Measurements from ENCODE around the gene C2CD3.
"Not testable (repeated sequence)": the region's sequence is repeated elsewhere in the genome, so short reads cannot be mapped to it uniquely, and the experiment has no call there.

The C2CD3 gene

GRCh38 chr11:74063628-74064027 is 107.2 kb downstream of the C2CD3 start:
- DNase-seq (ENCODE audit: low spot score), result not testable (repeated sequence)

DNA sequence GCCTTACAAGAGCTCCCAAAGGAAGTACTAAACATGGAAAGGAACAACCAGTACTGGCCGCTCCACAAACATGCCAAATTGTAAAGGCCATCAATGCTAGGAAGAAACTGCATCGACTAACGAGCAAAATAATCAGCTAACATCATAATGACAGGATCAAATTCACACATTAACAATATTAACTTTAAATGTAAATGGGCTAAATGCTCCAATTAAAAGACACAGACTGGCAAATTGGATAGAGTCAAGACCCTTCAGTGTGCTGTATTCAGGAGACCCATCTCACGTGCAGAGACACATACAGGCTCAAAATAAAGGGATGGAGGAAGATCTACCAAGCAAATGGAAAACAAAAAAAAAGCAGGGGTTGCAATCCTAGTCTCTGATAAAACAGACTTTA is 109.2 kb downstream of the C2CD3 start:
- not testable (repeated sequence) for DNase-seq (ENCODE audit: low spot score)

DNA sequence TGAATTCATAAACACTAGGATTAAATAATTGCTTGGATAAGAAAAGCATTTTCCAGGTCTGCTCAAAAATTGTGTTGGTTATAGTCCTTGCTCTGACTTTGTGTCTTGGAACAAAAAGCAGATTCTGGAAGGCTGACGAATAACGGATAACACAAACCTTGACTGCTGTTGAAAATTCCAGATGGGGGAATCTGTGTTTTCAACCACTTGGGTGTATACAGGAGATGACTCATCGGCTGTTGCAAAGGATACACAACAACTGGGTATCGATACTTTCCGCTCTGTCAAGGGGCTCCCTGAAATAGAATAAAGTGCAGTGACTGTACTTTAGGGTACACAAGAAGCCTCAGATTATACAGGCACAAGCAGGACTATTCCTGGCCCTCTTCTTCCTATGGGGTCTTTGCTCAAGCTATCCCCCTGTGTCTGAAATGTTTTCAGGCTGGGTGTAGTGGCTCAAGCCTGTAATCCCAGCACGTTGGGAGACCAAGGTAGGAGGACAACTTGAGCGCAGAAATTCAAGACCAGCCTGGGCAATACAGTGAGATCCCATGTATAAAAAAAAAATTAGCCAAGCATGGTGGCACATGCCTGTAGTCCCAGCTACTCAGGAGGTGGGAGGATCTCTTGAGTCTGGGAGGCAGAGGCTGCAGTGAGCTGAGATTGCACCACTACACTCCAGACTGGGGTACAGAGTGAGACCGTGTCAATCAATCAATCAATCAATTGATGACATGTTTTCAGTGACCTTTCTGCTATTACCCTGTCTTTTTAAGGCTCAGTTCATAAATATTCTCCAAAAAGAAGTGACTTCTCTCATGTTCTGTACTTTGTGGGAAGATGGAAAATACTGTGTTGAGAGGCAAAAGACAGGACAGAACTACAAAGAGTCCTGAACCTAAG is 113.3 kb downstream of the C2CD3 start:
- peak; percentile 16 for DNase-seq (ENCODE audit: low spot score)

DNA sequence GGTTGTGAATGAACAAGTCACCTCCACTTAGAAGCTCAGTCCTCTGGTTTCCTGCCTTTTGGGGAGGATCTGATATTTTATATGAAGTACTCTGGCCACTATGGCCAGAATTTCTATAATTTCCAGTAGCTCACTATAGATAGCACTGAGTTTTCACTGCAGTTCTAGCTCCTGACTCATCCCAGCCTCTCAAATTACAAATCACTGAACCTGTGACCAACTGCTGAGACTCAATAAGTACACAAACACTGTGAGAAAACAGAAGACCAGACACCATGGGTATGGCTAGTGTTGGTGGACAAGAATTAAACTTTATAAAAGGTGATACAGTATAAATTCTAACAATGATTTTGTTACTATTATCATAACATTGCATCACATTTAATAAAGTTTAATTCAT is 114.9 kb downstream of the C2CD3 start:
- peak; percentile 60 for DNase-seq (ENCODE audit: low spot score)

DNA sequence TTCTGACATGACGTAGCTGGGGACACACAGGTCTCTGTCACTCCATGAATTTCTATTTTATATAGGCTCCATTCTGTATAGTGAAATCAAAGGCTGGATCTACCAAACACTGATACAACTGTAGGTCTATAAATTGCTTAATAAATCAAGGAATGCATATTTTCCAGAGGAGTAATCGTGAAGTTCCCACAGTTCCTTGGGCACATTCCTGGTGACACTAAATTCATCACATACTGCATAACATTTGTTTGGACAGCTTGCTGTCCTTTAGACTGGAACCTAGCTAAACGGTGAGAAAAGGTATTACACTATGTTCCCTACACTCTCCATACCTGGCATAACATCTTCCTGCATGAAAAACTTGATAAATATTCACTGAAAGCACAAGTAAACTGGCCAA is 120.3 kb downstream of the C2CD3 start:
- DNase-seq (ENCODE audit: low spot score), result no peak

DNA sequence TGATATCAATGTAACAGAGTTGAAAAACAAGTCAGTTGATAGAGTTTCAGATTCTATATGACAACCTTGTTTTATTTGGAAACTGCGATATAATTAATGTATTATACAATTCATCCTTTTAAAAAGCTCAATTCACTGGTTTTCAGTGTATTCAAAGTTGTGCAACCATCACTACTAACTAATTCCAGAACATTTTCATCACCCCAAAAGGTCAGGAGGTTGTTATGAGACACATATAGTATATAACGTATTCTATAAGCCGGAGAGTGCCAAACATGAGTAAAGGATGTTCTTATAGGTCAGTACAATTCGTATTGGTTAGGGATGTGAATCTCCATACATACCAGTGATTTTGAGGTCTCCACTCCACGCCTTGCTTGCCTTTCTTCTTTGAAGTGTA is 121.8 kb downstream of the C2CD3 start:
- no peak for DNase-seq (ENCODE audit: low spot score)

GRCh38 chr11:74044538-74044937 is 126.3 kb downstream of the C2CD3 start:
- DNase-seq (ENCODE audit: low spot score), result no peak

GRCh38 chr11:74043450-74043849 is 127.4 kb downstream of the C2CD3 start:
- no peak for DNase-seq (ENCODE audit: low spot score)

DNA sequence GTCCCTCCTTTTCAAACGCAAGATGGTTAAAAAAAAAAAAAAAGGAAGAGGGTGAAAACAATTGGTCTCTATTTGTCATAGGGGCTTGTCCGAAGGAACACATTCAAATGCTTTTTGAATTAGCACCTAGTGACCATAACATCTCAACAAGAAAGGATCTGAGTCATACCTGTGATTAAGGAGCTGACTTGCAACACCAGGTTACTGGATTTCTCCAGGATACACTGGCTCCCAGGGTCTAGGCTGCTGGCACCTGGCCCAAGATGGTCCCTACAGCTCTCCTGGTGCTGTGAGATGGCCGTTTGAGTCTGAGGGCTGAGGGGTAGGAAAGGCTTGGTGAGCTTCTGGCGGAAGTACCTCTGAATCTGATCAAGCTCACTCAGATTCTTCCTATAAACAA is 133.5 kb downstream of the C2CD3 start:
- DNase-seq (ENCODE audit: low spot score), result no peak

GRCh38 chr11:74035264-74035663 is 135.5 kb downstream of the C2CD3 start:
- no peak for DNase-seq (ENCODE audit: low spot score)

GRCh38 chr11:74033046-74033445 is 137.8 kb downstream of the C2CD3 start:
- DNase-seq (ENCODE audit: low spot score), result no peak

GRCh38 chr11:74030723-74031676 is 139.8 kb downstream of the C2CD3 start:
- no peak for DNase-seq (ENCODE audit: low spot score)

DNA sequence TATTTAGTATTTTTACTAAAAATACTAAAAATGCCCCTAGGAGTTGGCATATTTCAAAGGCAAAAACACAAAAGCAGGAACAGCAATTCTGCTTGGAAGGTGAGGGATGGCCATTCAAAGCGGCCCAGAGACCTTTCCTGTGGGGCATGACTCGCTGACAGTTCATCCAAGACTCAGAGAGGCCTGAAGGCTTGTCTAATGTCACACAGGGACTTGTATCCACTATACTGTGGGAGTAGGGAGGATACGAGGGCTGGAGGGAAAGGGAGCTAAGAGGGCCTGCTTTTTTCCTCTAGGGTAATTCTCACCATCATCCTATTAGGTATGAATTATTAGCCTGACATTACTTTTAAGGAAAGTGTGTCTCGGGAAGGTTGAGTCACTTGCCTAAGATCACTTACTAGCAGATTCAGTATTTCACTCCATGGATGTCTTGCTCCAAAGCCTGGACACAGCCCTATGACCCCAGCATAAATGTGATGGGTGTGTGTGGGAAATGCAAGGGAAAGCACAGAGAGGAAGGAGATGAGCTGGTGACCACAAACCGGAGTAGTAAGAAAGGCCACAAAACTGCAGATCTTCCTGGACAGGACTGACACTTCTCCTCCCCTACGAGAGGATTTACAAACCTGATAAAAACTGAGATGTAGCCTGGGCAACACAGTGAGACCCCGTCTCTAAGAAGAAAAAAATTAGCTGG is 145.2 kb downstream of the C2CD3 start:
- peak; percentile 39 for DNase-seq (ENCODE audit: low spot score)

- DNase-seq (ENCODE audit: low spot score), result peak; percentile 73
Observed at GRCh38 chr11:74024261-74025029, 146.4 kb downstream of the C2CD3 start.

- DNase-seq (ENCODE audit: low spot score), result no peak
Observed at GRCh38 chr11:74023276-74023675, 147.5 kb downstream of the C2CD3 start.

GRCh38 chr11:74022546-74022945 is 148.3 kb downstream of the C2CD3 start:
- no peak for DNase-seq (ENCODE audit: low spot score)

DNA sequence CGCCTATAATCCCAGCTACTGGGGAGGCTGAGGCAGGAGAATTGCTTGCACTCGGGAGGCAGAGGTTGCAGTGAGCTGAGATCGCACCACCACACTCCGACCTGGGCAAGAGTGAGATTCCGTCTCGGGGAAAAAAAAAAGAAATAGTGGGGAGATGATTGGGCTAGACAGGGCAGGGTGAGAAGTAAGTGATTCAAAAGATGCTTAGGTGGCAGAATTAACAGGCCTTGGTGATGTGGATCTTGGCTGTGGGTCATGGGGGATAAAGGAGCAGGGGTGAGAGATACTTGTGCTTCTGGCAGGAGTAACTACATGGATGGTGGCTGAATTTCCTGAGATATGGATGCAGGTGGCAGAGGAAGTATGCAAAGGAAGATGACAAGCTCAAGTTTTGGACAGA is 148.8 kb downstream of the C2CD3 start:
- no peak for DNase-seq (ENCODE audit: low spot score)

DNA sequence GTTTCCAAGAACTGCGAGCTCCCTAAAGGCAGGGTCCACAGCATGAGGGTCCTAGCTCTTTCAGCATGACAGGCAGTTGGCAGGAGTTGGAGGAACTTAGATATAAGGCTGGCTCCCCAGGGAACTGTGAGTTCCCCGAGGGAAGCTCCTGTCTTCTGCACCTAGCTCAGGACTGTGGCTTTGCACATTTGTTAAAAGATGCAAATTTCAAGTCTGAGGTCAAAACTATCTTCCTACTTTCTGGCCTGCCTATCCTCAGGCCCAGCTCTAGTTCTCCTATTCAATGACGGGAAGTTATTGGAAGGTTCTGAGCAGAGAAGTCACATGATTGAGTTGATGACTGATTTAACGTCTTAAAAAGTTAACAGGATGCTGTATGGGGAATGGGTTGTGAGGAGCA is 150.3 kb downstream of the C2CD3 start:
- DNase-seq (ENCODE audit: low spot score), result no peak

GRCh38 chr11:74019860-74020259 is 150.9 kb downstream of the C2CD3 start:
- no peak for DNase-seq (ENCODE audit: low spot score)

DNA sequence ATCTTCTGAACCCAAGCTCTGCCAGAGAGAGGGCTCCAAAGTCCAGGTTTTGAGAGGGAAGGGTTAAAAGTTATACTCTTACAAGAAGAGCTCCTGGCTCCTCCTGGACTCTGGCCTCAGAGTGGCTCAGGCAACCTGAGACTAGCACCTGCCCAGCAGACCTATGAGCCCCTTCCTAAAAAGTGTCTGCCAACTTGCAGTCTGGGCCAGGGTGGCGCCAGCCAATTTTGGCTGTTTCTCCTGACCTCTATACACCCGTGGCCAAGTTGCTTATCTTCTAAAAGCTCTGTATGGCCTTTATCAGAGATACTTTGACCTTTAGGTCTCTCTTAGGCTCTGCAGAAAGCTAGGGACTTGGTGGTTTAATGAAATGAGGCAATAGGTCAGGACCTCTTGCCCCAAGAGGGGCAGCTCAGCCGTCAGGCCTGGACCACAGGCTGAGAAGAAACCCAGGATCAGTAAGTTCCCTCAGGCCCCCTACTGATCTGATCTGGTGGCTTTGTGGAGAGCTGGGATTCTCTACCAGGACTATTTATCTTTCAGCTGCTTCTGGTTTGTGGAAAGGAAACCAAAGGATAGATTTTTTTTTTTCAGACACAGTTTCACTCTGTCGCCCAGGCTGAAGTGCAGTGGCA is 151.6 kb downstream of the C2CD3 start:
- no peak for DNase-seq (ENCODE audit: low spot score)
